ENCODE results near the gene LUZP2. TPM values are rescaled to one million over a fixed set of nuclear protein-coding genes. Genes with fewer than 3 reads are reported as not detected.

LUZP2 gene
- total RNA-seq, 3 donors from 2014 or later = 0.96 to 5.0 (median 2.9) TPM

GRCh38 chr11:24754406-24754805 is 257.6 kb downstream of the LUZP2 start:
- TF ChIP-seq CTCF (IDR thresholded peaks at IDR 0.05) (no peak), POLR2A (IDR thresholded peaks at IDR 0.05) (no peak), POLR2AphosphoS5 (IDR thresholded peaks at IDR 0.05) (no peak)
- H3K4me3 ChIP-seq = no peak overlapping the region
- H3K27me3 ChIP-seq = no peaks in the 10 kb centered on the region
- no peak for DNase-seq (ENCODE audit: low spot score in 2 of 2)
- H3K27ac ChIP-seq = no peak overlapping the region
- H3K4me1 ChIP-seq = no peaks in the 10 kb centered on the region
- H3K9me3 ChIP-seq = no peaks in the 10 kb centered on the region
- no peaks in the 10 kb centered on the region for H3K36me3 ChIP-seq
- intact Hi-C loops (cut with DNase I; ENCODE audit: low total_unique reads) = no loop called here

GRCh38 chr11:24755260-24755839 is 258.5 kb downstream of the LUZP2 start:
- intact Hi-C loops (cut with DNase I; ENCODE audit: low total_unique reads) = no loop called here
- Histone ChIP-seq H3K27me3 (no peaks in the 10 kb centered on the region), H3K27ac (no peak overlapping the region), H3K4me3 (no peak overlapping the region), H3K36me3 (no peaks in the 10 kb centered on the region), H3K4me1 (no peaks in the 10 kb centered on the region), H3K9me3 (no peaks in the 10 kb centered on the region)
- TF ChIP-seq CTCF (IDR thresholded peaks at IDR 0.05) (no peak), POLR2AphosphoS5 (IDR thresholded peaks at IDR 0.05) (no peak), POLR2A (IDR thresholded peaks at IDR 0.05) (no peak)
- no peak for DNase-seq (ENCODE audit: low spot score in 2 of 2)

- no peak overlapping the region for H3K27ac ChIP-seq
- H3K9me3 ChIP-seq = no peaks in the 10 kb centered on the region
- no peaks in the 10 kb centered on the region for H3K36me3 ChIP-seq
- TF ChIP-seq CTCF (IDR thresholded peaks at IDR 0.05) (no peak), POLR2AphosphoS5 (IDR thresholded peaks at IDR 0.05) (no peak), POLR2A (IDR thresholded peaks at IDR 0.05) (no peak)
- intact Hi-C loops (cut with DNase I; ENCODE audit: low total_unique reads) = no loop called here
- DNase-seq (ENCODE audit: low spot score in 2 of 2) = no peak
- no peaks in the 10 kb centered on the region for H3K27me3 ChIP-seq
- no peaks in the 10 kb centered on the region for H3K4me1 ChIP-seq
- no peak overlapping the region for H3K4me3 ChIP-seq
Observed at GRCh38 chr11:24759742-24760141, 262.9 kb downstream of the LUZP2 start.

- H3K27me3 ChIP-seq = no peaks in the 10 kb centered on the region
- no peaks in the 10 kb centered on the region for H3K9me3 ChIP-seq
- H3K4me3 ChIP-seq = no peak overlapping the region
- DNase-seq (ENCODE audit: low spot score in 2 of 2) = no peak
- H3K27ac ChIP-seq = no peak overlapping the region
- TF ChIP-seq POLR2AphosphoS5 (IDR thresholded peaks at IDR 0.05) (no peak), CTCF (IDR thresholded peaks at IDR 0.05) (no peak), POLR2A (IDR thresholded peaks at IDR 0.05) (no peak)
- H3K36me3 ChIP-seq = no peaks in the 10 kb centered on the region
- no peaks in the 10 kb centered on the region for H3K4me1 ChIP-seq
- intact Hi-C loops (cut with DNase I; ENCODE audit: low total_unique reads) = no loop called here
Observed at GRCh38 chr11:24760681-24761080, 263.8 kb downstream of the LUZP2 start.

- intact Hi-C loops (cut with DNase I; ENCODE audit: low total_unique reads) = no loop called here
- H3K4me3 ChIP-seq = no peak overlapping the region
- H3K27me3 ChIP-seq = no peaks in the 10 kb centered on the region
- H3K27ac ChIP-seq = no peak overlapping the region
- H3K36me3 ChIP-seq = no peaks in the 10 kb centered on the region
- DNase-seq (ENCODE audit: low spot score in 2 of 2) = no peak
- TF ChIP-seq POLR2AphosphoS5 (IDR thresholded peaks at IDR 0.05) = no peak
- no peak for TF ChIP-seq POLR2A (IDR thresholded peaks at IDR 0.05)
- TF ChIP-seq CTCF (IDR thresholded peaks at IDR 0.05) = no peak
- H3K9me3 ChIP-seq = no peaks in the 10 kb centered on the region
- H3K4me1 ChIP-seq = no peaks in the 10 kb centered on the region
Observed at GRCh38 chr11:24762076-24762475, 265.2 kb downstream of the LUZP2 start.
